Measurements from ENCODE around the gene BAHCC1. TPM values are rescaled to one million over a fixed set of nuclear protein-coding genes. Genes with fewer than 3 reads are reported as not detected.

Gene BAHCC1
- total RNA-seq, 1 donor, result 11.2 TPM

DNA sequence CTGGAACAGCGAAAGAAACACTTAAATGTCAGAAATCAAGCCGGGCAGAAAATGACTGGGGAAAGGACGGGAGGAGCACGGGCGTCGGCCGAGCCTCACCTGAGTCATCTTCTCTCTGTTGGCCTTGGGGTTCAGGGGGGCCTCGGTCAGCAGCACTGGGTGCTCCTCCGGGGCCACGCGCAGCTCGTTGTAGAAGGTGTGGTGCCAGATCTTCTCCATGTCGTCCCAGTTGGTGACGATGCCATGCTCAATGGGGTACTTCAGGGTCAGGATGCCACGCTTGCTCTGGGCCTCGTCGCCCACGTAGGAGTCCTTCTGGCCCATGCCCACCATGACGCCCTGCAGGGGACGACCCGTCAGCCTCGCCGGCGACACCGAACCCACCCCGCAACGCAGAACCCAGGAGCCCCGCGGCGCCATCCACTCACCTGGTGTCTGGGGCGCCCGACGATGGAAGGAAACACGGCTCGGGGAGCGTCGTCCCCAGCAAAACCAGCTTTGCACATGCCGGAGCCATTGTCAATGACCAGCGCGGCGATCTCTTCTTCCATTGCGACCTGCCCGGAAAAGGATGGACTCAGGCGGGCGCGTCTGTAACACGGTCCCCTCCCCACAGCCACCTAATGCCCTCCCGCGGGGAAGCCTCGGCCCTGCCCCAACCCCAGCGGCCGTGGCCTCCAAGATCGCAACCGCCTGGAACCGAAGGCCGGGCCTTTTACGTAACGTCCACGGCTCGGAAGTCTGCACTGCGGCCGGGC, 116.7 kb downstream of the BAHCC1 start:
- Histone ChIP-seq H4K20me1 (ENCODE audit: insufficient read depth, low read length) (peaks cover 52% of the 10 kb centered on the region), H2AFZ (ENCODE audit: low read length) (no peak overlapping the region), H3K36me3 (ENCODE audit: insufficient read depth, low read length) (peaks cover 39% of the 10 kb centered on the region), H3K27me3 (ENCODE audit: insufficient read depth, low read length) (no peaks in the 10 kb centered on the region), H3K4me1 (ENCODE audit: insufficient read depth, low read length) (peaks cover 24% of the 10 kb centered on the region), H3K27ac (ENCODE audit: low read depth, low read length) (peak overlapping the region; percentile 58), H3K4me3 (ENCODE audit: insufficient read depth, low read length) (peak overlapping the region; percentile 96), H3K9me3 (ENCODE audit: low read depth, low read length) (no peaks in the 10 kb centered on the region), H3K79me2 (ENCODE audit: insufficient read depth, low read length) (peaks cover 66% of the 10 kb centered on the region), H3K4me2 (ENCODE audit: insufficient read depth, low read length) (peak overlapping the region; percentile 99)
- no peak for TF ChIP-seq CTCF (IDR thresholded peaks at IDR 0.05; ENCODE audit: extremely low read depth, low read depth, low read length)
- peak; percentile 91 for DNase-seq (ENCODE audit: insufficient read length, low spot score, missing footprints)

GRCh38 chr17:81512562-81513371, 117.5 kb downstream of the BAHCC1 start, which contains the start of gene ACTG1:
TSS of gene ACTG1 (minus strand) at chr17:81512799. CDS start at chr17:81512354, 445 bp downstream.
- no peak within 1 kb of the TSS for H2AFZ ChIP-seq (ENCODE audit: low read length)
- peaks cover 54% of the 10 kb centered on the region for H4K20me1 ChIP-seq (ENCODE audit: insufficient read depth, low read length)
- H3K36me3 ChIP-seq (ENCODE audit: insufficient read depth, low read length), result peaks cover 39% of the 10 kb centered on the region

GRCh38 chr17:81513372-81513752, 118.1 kb downstream of the BAHCC1 start:
- no peaks in the 10 kb centered on the region for H3K27me3 ChIP-seq (ENCODE audit: insufficient read depth, low read length)
- H2AFZ ChIP-seq (ENCODE audit: low read length), result no peak overlapping the region
- H3K9me3 ChIP-seq (ENCODE audit: low read depth, low read length), result no peaks in the 10 kb centered on the region
- H3K36me3 ChIP-seq (ENCODE audit: insufficient read depth, low read length), result peaks cover 39% of the 10 kb centered on the region
- no peak for TF ChIP-seq CTCF (IDR thresholded peaks at IDR 0.05; ENCODE audit: extremely low read depth, low read depth, low read length)
- H4K20me1 ChIP-seq (ENCODE audit: insufficient read depth, low read length), result peaks cover 57% of the 10 kb centered on the region
- peaks cover 77% of the 10 kb centered on the region for H3K79me2 ChIP-seq (ENCODE audit: insufficient read depth, low read length)
- DNase-seq (ENCODE audit: insufficient read length, low spot score, missing footprints), result peak; percentile 93
- H3K4me3 ChIP-seq (ENCODE audit: insufficient read depth, low read length), result peak overlapping the region; percentile 74
- peaks cover 37% of the 10 kb centered on the region for H3K4me1 ChIP-seq (ENCODE audit: insufficient read depth, low read length)
- peak overlapping the region; percentile 87 for H3K4me2 ChIP-seq (ENCODE audit: insufficient read depth, low read length)
- H3K27ac ChIP-seq (ENCODE audit: low read depth, low read length), result peak overlapping the region; percentile 63

More at GRCh38 chr17:81512562-81513371, 117.5 kb downstream of the BAHCC1 start, which contains the start of gene ACTG1:
- H3K4me3 ChIP-seq (ENCODE audit: insufficient read depth, low read length), result peak within 1 kb of the TSS; percentile 96
- DNase-seq (ENCODE audit: insufficient read length, low spot score, missing footprints), result peak; percentile 100
- peaks cover 73% of the 10 kb centered on the region for H3K79me2 ChIP-seq (ENCODE audit: insufficient read depth, low read length)
- peaks cover 31% of the 10 kb centered on the region for H3K4me1 ChIP-seq (ENCODE audit: insufficient read depth, low read length)
- TF ChIP-seq CTCF (IDR thresholded peaks at IDR 0.05; ENCODE audit: extremely low read depth, low read depth, low read length), result no peak
- H3K9me3 ChIP-seq (ENCODE audit: low read depth, low read length), result no peaks in the 10 kb centered on the region
- peak within 1 kb of the TSS; percentile 63 for H3K27ac ChIP-seq (ENCODE audit: low read depth, low read length)
- H3K4me2 ChIP-seq (ENCODE audit: insufficient read depth, low read length), result peak within 1 kb of the TSS; percentile 99
- no peaks in the 10 kb centered on the region for H3K27me3 ChIP-seq (ENCODE audit: insufficient read depth, low read length)

Data from osteoblast (primary cell).